SK-N-MC (cell line): ENCODE results near the gene TICAM1.
A peak's percentile ranks its signal among the peaks of the same experiment; 100 is the strongest.

Source experiments
- DNase-seq: peaks from one replicate; pipeline ENCODE4 v3.0.0-alpha.2; 2011; ENCODE audit warnings: low read depth, low spot score
- H3K27ac ChIP-seq: fragments of 200-600 bp; sonication (generic); 2 replicates; pipeline ENCODE4 v1.5.1; 2016; ENCODE audit warnings: mixed run types
- H3K36me3 ChIP-seq: fragments of 200-600 bp; sonication (generic); 2 replicates; pipeline ENCODE4 v1.6.1; 2017; ENCODE audit warnings: antibody characterized with exemption, low read length, mixed read lengths; ENCODE audit not compliant: insufficient read depth
- H3K4me3 ChIP-seq: fragments of 200-600 bp; sonication (generic); 2 replicates; pipeline ENCODE4 v1.5.1; 2016
- H3K9ac ChIP-seq: fragments of 200-600 bp; sonication (generic); 2 replicates; pipeline ENCODE4 v1.8.0; 2017; ENCODE audit warnings: mixed run types, mixed read lengths; ENCODE audit not compliant: insufficient read length
- H3K9me3 ChIP-seq: fragments of 200-600 bp; sonication (generic); 2 replicates; pipeline ENCODE4 v1.6.1; 2017; ENCODE audit warnings: low read depth, mild to moderate bottlenecking, antibody characterized with exemption, low read length, moderate library complexity, mixed read lengths
- EZH2 ChIP-seq: fragments of 200-600 bp; sonication (generic); IDR thresholded peaks from one replicate; pipeline ENCODE4 v1.6.1; 2017; ENCODE audit warnings: antibody characterized with exemption
- FOXP2 ChIP-seq: optimal IDR thresholded peaks from 2 replicates; pipeline ENCODE3; 2011; ENCODE audit warnings: mild to moderate bottlenecking, moderate library complexity; ENCODE audit not compliant: insufficient read depth; ENCODE audit errors: extremely low read length, control extremely low read depth
- POLR2AphosphoS5 ChIP-seq: IDR thresholded peaks from 2 replicates; pipeline ENCODE4 v1.6.1; 2012; ENCODE audit warnings: mild to moderate bottlenecking, low read depth, low read length, borderline replicate concordance

TICAM1 gene

GRCh38 chr19:4831304-4831978 lies at the start of gene TICAM1:
Gene TICAM1, minus strand, starts transcription at chr19:4831712. Its CDS starts 13,335 bp downstream, at chr19:4818377.
- DNase-seq = no peak
- Histone ChIP-seq H3K9ac (peak within 1 kb of the TSS; percentile 83), H3K4me3 (peak within 1 kb of the TSS; percentile 98), H3K36me3 (no peaks in the 10 kb centered on the region), H3K27ac (no peak within 1 kb of the TSS), H3K9me3 (no peaks in the 10 kb centered on the region)
- no peak for TF ChIP-seq EZH2
- TF ChIP-seq POLR2AphosphoS5 = peak; percentile 65
- TF ChIP-seq FOXP2 = no peak

GRCh38 chr19:4879041-4879440 lies 47.5 kb upstream of the TICAM1 start:
- Histone ChIP-seq H3K27ac (no peak overlapping the region), H3K36me3 (no peaks in the 10 kb centered on the region), H3K9me3 (no peaks in the 10 kb centered on the region), H3K4me3 (no peak overlapping the region), H3K9ac (no peak overlapping the region)
- TF ChIP-seq POLR2AphosphoS5 = no peak
- TF ChIP-seq EZH2 = no peak
- TF ChIP-seq FOXP2 = no peak
- no peak for DNase-seq

- no peaks in the 10 kb centered on the region for H3K9me3 ChIP-seq
- H3K27ac ChIP-seq = no peak overlapping the region
- H3K36me3 ChIP-seq = no peaks in the 10 kb centered on the region
- H3K4me3 ChIP-seq = no peak overlapping the region
- TF ChIP-seq EZH2 = no peak
- no peak for TF ChIP-seq FOXP2
- TF ChIP-seq POLR2AphosphoS5 = no peak
- DNase-seq = no peak
- no peak overlapping the region for H3K9ac ChIP-seq
Observed at GRCh38 chr19:4878491-4878968, 47.0 kb upstream of the TICAM1 start.

GRCh38 chr19:4877753-4878490 lies 46.4 kb upstream of the TICAM1 start:
- no peak overlapping the region for H3K4me3 ChIP-seq
- DNase-seq = no peak
- H3K9me3 ChIP-seq = no peaks in the 10 kb centered on the region
- H3K27ac ChIP-seq = no peak overlapping the region
- no peak overlapping the region for H3K9ac ChIP-seq
- TF ChIP-seq EZH2 (no peak), POLR2AphosphoS5 (no peak), FOXP2 (no peak)
- no peaks in the 10 kb centered on the region for H3K36me3 ChIP-seq

- Histone ChIP-seq H3K9ac (no peak overlapping the region), H3K27ac (no peak overlapping the region), H3K4me3 (no peak overlapping the region), H3K36me3 (no peaks in the 10 kb centered on the region), H3K9me3 (no peaks in the 10 kb centered on the region)
- DNase-seq = no peak
- no peak for TF ChIP-seq POLR2AphosphoS5
- TF ChIP-seq FOXP2 = no peak
- no peak for TF ChIP-seq EZH2
Observed at GRCh38 chr19:4873930-4874329, 42.4 kb upstream of the TICAM1 start.

GRCh38 chr19:4871711-4872110 lies 40.2 kb upstream of the TICAM1 start:
- TF ChIP-seq EZH2 (no peak), FOXP2 (no peak)
- H3K27ac ChIP-seq = no peak overlapping the region
- DNase-seq = no peak
- H3K9ac ChIP-seq = no peak overlapping the region
- H3K36me3 ChIP-seq = no peaks in the 10 kb centered on the region
- H3K4me3 ChIP-seq = no peak overlapping the region
- no peaks in the 10 kb centered on the region for H3K9me3 ChIP-seq

- DNase-seq = no peak
- Histone ChIP-seq H3K9ac (no peak overlapping the region), H3K36me3 (no peaks in the 10 kb centered on the region), H3K4me3 (no peak overlapping the region), H3K27ac (no peak overlapping the region), H3K9me3 (no peaks in the 10 kb centered on the region)
- TF ChIP-seq FOXP2 (no peak), EZH2 (no peak)
Observed at GRCh38 chr19:4870025-4870700, 38.7 kb upstream of the TICAM1 start.

- Histone ChIP-seq H3K27ac (no peak overlapping the region), H3K9me3 (no peaks in the 10 kb centered on the region), H3K36me3 (no peaks in the 10 kb centered on the region), H3K4me3 (no peak overlapping the region), H3K9ac (no peak overlapping the region)
- TF ChIP-seq FOXP2 (no peak), POLR2AphosphoS5 (no peak), EZH2 (no peak)
- no peak for DNase-seq
Observed at GRCh38 chr19:4868286-4868834, 36.8 kb upstream of the TICAM1 start.
